ENCODE results near the gene ZNF664. TPM values are rescaled to one million over a fixed set of nuclear protein-coding genes. Genes with fewer than 3 reads are reported as not detected.
A peak's percentile ranks its signal among the peaks of the same experiment; 100 is the strongest.

The ZNF664 gene
- total and polyA plus RNA-seq, 9 of the 15 experiments (the other 6 are each of a cell fraction or from before 2014, with no cell fraction given), result 3.3 to 101 (median 63.6) TPM

GRCh38 chr12:124015494-124016461 is 42.8 kb downstream of the ZNF664 start (continued):
- TF ChIP-seq MGA (IDR thresholded peaks at IDR 0.05) (0 out of 2 replicates have a peak, but pooled peaks have one; percentile 9), HDAC8 (tag; IDR thresholded peaks at IDR 0.05) (no peak), HDAC1 (IDR thresholded peaks at IDR 0.05) (no peak), MAFG (tag; conservative IDR thresholded peaks at IDR 0.05) (no peak), FOXK2 (conservative IDR thresholded peaks at IDR 0.05 in 1 of 2, IDR thresholded peaks at IDR 0.05 in 1 of 2; ENCODE audit: low read depth in 2 of 2) (no peak), MYC (IDR thresholded peaks at IDR 0.05; ENCODE audit: low read depth, low read length) (no peak), MYC (CRISPR knock-in tag; IDR thresholded peaks at IDR 0.05; ENCODE audit: borderline replicate concordance, low read depth) (no peak), ZNF274 (IDR thresholded peaks at IDR 0.05; ENCODE audit: borderline replicate concordance, low read depth, low read length) (no peak), ATF3 (IDR thresholded peaks at IDR 0.05) (peak; percentile 36; the same call in 1 of the 2 replicates), ATF3 (CRISPR knock-in tag; conservative IDR thresholded peaks at IDR 0.05) (no peak), E2F1 (CRISPR knock-in tag; IDR thresholded peaks at IDR 0.05) (no peak), ETV6 (IDR thresholded peaks at IDR 0.05; ENCODE audit: borderline replicate concordance in 1 of 2, low read depth in 2 of 2, low read length in 1 of 2) (no peak), ETV6 (CRISPR knock-in tag; IDR thresholded peaks at IDR 0.05; ENCODE audit: borderline replicate concordance) (no peak)
